ENCODE data around the gene APCDD1.

The APCDD1 gene

DNA sequence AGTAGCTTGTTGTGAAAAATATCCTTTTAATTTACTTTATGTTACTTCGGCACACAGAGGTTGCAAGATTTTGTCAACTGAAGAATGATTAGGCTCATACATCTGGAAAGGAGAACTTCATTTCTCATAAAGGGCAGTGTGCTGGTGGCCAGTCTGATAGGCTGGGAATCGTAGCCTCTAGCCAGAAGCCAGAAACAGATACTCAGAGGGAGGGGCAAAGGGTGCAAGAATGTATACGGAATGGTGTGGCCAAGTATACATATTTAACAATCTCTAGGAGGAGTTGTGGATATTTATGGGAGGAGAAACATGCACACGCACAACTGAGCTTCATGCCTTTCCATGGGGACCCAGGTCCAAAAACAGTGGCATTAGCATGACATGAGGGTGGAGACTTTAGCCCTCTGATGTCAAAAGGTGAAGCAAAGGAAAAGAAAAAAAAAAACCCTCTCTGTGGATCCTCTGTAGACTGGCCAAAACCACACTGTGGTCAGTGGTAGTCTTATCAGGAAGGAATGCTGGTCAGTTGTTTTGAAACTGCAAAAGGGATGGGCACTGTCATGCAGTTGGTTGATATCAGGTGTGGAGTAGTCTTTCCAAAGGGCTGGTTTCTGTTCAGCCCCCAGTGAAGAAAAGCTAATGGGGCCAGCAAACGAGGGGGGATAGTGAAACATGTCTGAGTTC, 34.9 kb upstream of the APCDD1 start:
- H3K4me3 ChIP-seq (ENCODE audit: low read depth, low read length), result no peak overlapping the region
- peak; percentile 38 for DNase-seq (ENCODE audit: low read depth, low spot score)
- no peak for TF ChIP-seq CTCF (IDR thresholded peaks at IDR 0.05; ENCODE audit: low read depth, low read length)
- in situ Hi-C loops (cut with HindIII; ENCODE audit: low sequenced_read_pairs), result no loop called here

GRCh38 chr18:10420561-10421352, 33.7 kb upstream of the APCDD1 start:
- TF ChIP-seq CTCF (IDR thresholded peaks at IDR 0.05; ENCODE audit: low read depth, low read length), result no peak
- in situ Hi-C loops (cut with HindIII; ENCODE audit: low sequenced_read_pairs), result no loop called here
- H3K4me3 ChIP-seq (ENCODE audit: low read depth, low read length), result no peak overlapping the region
- peak; percentile 51 for DNase-seq (ENCODE audit: low read depth, low spot score)

DNA sequence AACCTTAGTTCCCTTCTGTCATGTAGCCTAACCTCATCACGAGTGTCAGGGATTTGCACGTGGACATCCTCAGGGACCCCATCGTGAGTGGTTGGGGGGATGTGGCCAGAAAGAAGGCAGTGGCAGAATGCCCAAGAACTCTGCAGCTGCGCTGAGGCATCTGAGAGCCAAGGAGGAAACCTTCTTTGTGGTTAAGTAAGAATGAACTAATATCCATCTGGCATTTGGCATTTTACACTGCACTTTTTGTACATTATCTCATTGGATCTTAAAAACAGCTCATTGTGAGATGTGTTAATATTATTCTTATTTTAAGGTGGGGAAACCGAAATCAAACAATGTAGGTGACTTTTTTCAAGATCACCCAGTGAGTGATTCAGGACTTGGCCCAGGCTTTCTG, 32.6 kb upstream of the APCDD1 start:
- no peak overlapping the region for H3K4me3 ChIP-seq (ENCODE audit: low read depth, low read length)
- in situ Hi-C loops (cut with HindIII; ENCODE audit: low sequenced_read_pairs), result no loop called here
- DNase-seq (ENCODE audit: low read depth, low spot score), result peak; percentile 55
- TF ChIP-seq CTCF (IDR thresholded peaks at IDR 0.05; ENCODE audit: low read depth, low read length), result no peak

- no peak for DNase-seq (ENCODE audit: low read depth, low spot score)
- TF ChIP-seq CTCF (IDR thresholded peaks at IDR 0.05; ENCODE audit: low read depth, low read length), result no peak
- H3K4me3 ChIP-seq (ENCODE audit: low read depth, low read length), result no peak overlapping the region
- in situ Hi-C loops (cut with HindIII; ENCODE audit: low sequenced_read_pairs), result no loop called here
Measured at GRCh38 chr18:10422731-10423130, 31.7 kb upstream of the APCDD1 start.

- H3K4me3 ChIP-seq (ENCODE audit: low read depth, low read length), result no peak overlapping the region
- in situ Hi-C loops (cut with HindIII; ENCODE audit: low sequenced_read_pairs), result no loop called here
- no peak for TF ChIP-seq CTCF (IDR thresholded peaks at IDR 0.05; ENCODE audit: low read depth, low read length)
- DNase-seq (ENCODE audit: low read depth, low spot score), result no peak
Measured at GRCh38 chr18:10424585-10425307, 29.7 kb upstream of the APCDD1 start.

DNA sequence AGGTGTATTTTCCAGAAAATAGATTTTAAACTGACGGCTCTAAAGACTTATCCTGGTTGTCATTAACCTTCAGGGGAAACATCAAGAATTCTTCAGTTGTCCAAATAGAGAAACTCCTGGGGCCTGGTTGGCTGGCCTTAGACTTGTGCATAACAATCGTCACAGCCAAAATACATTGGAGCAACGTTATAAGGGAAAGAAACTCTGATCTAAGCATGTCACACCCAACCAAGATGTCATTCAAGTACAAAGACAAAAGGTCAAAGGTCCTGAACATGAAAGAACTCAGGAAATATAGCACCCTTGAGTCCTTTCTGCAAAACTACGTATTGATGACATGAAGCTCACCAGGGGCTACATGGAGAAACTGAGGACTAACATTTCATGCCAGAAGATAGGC, 23.8 kb upstream of the APCDD1 start:
- in situ Hi-C loops (cut with HindIII; ENCODE audit: low sequenced_read_pairs), result no loop called here
- DNase-seq (ENCODE audit: low read depth, low spot score), result no peak
- no peak for TF ChIP-seq CTCF (IDR thresholded peaks at IDR 0.05; ENCODE audit: low read depth, low read length)
- H3K4me3 ChIP-seq (ENCODE audit: low read depth, low read length), result no peak overlapping the region

Data from astrocyte of the spinal cord (primary cell).